ENCODE data around the gene PHOX2B. TPM values are rescaled to one million over a fixed set of nuclear protein-coding genes. Genes with fewer than 3 reads are reported as not detected.
"Not testable (repeated sequence)": the region's sequence is repeated elsewhere in the genome, so short reads cannot be mapped to it uniquely, and the experiment has no call there.

PHOX2B gene
- total RNA-seq, 1 donor from 2014 or later: not detected

GRCh38 chr4:41714364-41715000 lies 34.0 kb downstream of the PHOX2B start:
- no peaks in the 10 kb centered on the region for H3K27me3 ChIP-seq (ENCODE audit: insufficient read depth, low read length)
- no peak overlapping the region for H2AFZ ChIP-seq (ENCODE audit: low read depth, low read length)
- peaks cover 13% of the 10 kb centered on the region for H3K4me1 Mint-ChIP-seq (ENCODE audit: low read depth, unreplicated experiment)
- FAIRE-seq (no peak), DNase-seq (ENCODE audit: low read depth) (no peak)
- no peaks in the 10 kb centered on the region for H3K4me1 ChIP-seq (ENCODE audit: insufficient read depth, low read length)
- no peaks in the 10 kb centered on the region for H3K9me3 ChIP-seq (ENCODE audit: insufficient read depth, low read depth, low read length)
- no peak overlapping the region for H3K27ac ChIP-seq (ENCODE audit: low read depth, low read length)
- H3K9me3 Mint-ChIP-seq (ENCODE audit: unreplicated experiment): no peaks in the 10 kb centered on the region
- no peak overlapping the region for H3K4me2 ChIP-seq (ENCODE audit: low read length)
- no peak overlapping the region for H3K4me3 Mint-ChIP-seq (ENCODE audit: unreplicated experiment)
- H3K4me3 ChIP-seq (ENCODE audit: insufficient read depth, low read depth, low read length): no peak overlapping the region
- no peaks in the 10 kb centered on the region for H3K36me3 ChIP-seq (ENCODE audit: insufficient read depth, low read length)
- H3K27me3 Mint-ChIP-seq (ENCODE audit: low read depth, unreplicated experiment): peaks cover 2% of the 10 kb centered on the region
- TF ChIP-seq EZH2 (IDR thresholded peaks at IDR 0.05; ENCODE audit: insufficient read depth, low read length) (no peak), CTCF (IDR thresholded peaks at IDR 0.05; ENCODE audit: insufficient read depth, low read depth, low read length) (no peak)
- H3K36me3 Mint-ChIP-seq (ENCODE audit: low read depth, unreplicated experiment): no peaks in the 10 kb centered on the region
- no peaks in the 10 kb centered on the region for H4K20me1 ChIP-seq (ENCODE audit: insufficient read depth, low read length)
- H3K79me2 ChIP-seq (ENCODE audit: insufficient read depth, low read length): no peaks in the 10 kb centered on the region
- no peak overlapping the region for H3K27ac Mint-ChIP-seq (ENCODE audit: unreplicated experiment)
- no peak overlapping the region for H3K9ac ChIP-seq (ENCODE audit: low read length)

GRCh38 chr4:41713768-41714167 lies 34.8 kb downstream of the PHOX2B start:
- H3K27ac ChIP-seq (ENCODE audit: low read depth, low read length): no peak overlapping the region
- no peak for FAIRE-seq
- H3K36me3 ChIP-seq (ENCODE audit: insufficient read depth, low read length): no peaks in the 10 kb centered on the region
- H2AFZ ChIP-seq (ENCODE audit: low read depth, low read length): no peak overlapping the region
- no peak for DNase-seq (ENCODE audit: low read depth)
- Mint-ChIP-seq H3K9me3 (ENCODE audit: unreplicated experiment) (no peaks in the 10 kb centered on the region), H3K4me3 (ENCODE audit: unreplicated experiment) (no peak overlapping the region), H3K36me3 (ENCODE audit: low read depth, unreplicated experiment) (no peaks in the 10 kb centered on the region), H3K27me3 (ENCODE audit: low read depth, unreplicated experiment) (peaks cover 2% of the 10 kb centered on the region), H3K27ac (ENCODE audit: unreplicated experiment) (no peak overlapping the region), H3K4me1 (ENCODE audit: low read depth, unreplicated experiment) (peaks cover 8% of the 10 kb centered on the region)
- no peaks in the 10 kb centered on the region for H4K20me1 ChIP-seq (ENCODE audit: insufficient read depth, low read length)
- TF ChIP-seq EZH2 (IDR thresholded peaks at IDR 0.05; ENCODE audit: insufficient read depth, low read length): no peak
- TF ChIP-seq CTCF (IDR thresholded peaks at IDR 0.05; ENCODE audit: insufficient read depth, low read depth, low read length): no peak
- H3K9ac ChIP-seq (ENCODE audit: low read length): no peak overlapping the region
- no peak overlapping the region for H3K4me3 ChIP-seq (ENCODE audit: insufficient read depth, low read depth, low read length)
- H3K9me3 ChIP-seq (ENCODE audit: insufficient read depth, low read depth, low read length): no peaks in the 10 kb centered on the region
- no peaks in the 10 kb centered on the region for H3K79me2 ChIP-seq (ENCODE audit: insufficient read depth, low read length)
- H3K4me1 ChIP-seq (ENCODE audit: insufficient read depth, low read length): no peaks in the 10 kb centered on the region
- H3K4me2 ChIP-seq (ENCODE audit: low read length): no peak overlapping the region
- H3K27me3 ChIP-seq (ENCODE audit: insufficient read depth, low read length): no peaks in the 10 kb centered on the region

GRCh38 chr4:41712425-41712824 lies 36.1 kb downstream of the PHOX2B start:
- Histone ChIP-seq H3K27me3 (ENCODE audit: insufficient read depth, low read length) (no peaks in the 10 kb centered on the region), H3K4me1 (ENCODE audit: insufficient read depth, low read length) (no peaks in the 10 kb centered on the region), H4K20me1 (ENCODE audit: insufficient read depth, low read length) (no peaks in the 10 kb centered on the region), H3K4me2 (ENCODE audit: low read length) (no peak overlapping the region), H3K4me3 (ENCODE audit: insufficient read depth, low read depth, low read length) (no peak overlapping the region), H3K9me3 (ENCODE audit: insufficient read depth, low read depth, low read length) (no peaks in the 10 kb centered on the region), H3K36me3 (ENCODE audit: insufficient read depth, low read length) (no peaks in the 10 kb centered on the region), H3K79me2 (ENCODE audit: insufficient read depth, low read length) (no peaks in the 10 kb centered on the region), H3K27ac (ENCODE audit: low read depth, low read length) (no peak overlapping the region), H2AFZ (ENCODE audit: low read depth, low read length) (no peak overlapping the region), H3K9ac (ENCODE audit: low read length) (no peak overlapping the region)
- FAIRE-seq: no peak
- peaks cover 3% of the 10 kb centered on the region for H3K27me3 Mint-ChIP-seq (ENCODE audit: low read depth, unreplicated experiment)
- no peak for TF ChIP-seq CTCF (IDR thresholded peaks at IDR 0.05; ENCODE audit: insufficient read depth, low read depth, low read length)
- no peak for TF ChIP-seq EZH2 (IDR thresholded peaks at IDR 0.05; ENCODE audit: insufficient read depth, low read length)
- H3K27ac Mint-ChIP-seq (ENCODE audit: unreplicated experiment): no peak overlapping the region
- no peaks in the 10 kb centered on the region for H3K36me3 Mint-ChIP-seq (ENCODE audit: low read depth, unreplicated experiment)
- H3K9me3 Mint-ChIP-seq (ENCODE audit: unreplicated experiment): no peaks in the 10 kb centered on the region
- H3K4me3 Mint-ChIP-seq (ENCODE audit: unreplicated experiment): no peak overlapping the region
- peaks cover 5% of the 10 kb centered on the region for H3K4me1 Mint-ChIP-seq (ENCODE audit: low read depth, unreplicated experiment)
- DNase-seq (ENCODE audit: low read depth): no peak

- H4K20me1 ChIP-seq (ENCODE audit: insufficient read depth, low read length); H3K9me3 Mint-ChIP-seq (ENCODE audit: unreplicated experiment); H3K4me3 Mint-ChIP-seq (ENCODE audit: unreplicated experiment); H3K36me3 Mint-ChIP-seq (ENCODE audit: low read depth, unreplicated experiment); H3K27me3 Mint-ChIP-seq (ENCODE audit: low read depth, unreplicated experiment); H2AFZ ChIP-seq (ENCODE audit: low read depth, low read length); H3K9ac ChIP-seq (ENCODE audit: low read length); H3K27ac ChIP-seq (ENCODE audit: low read depth, low read length); FAIRE-seq; H3K27ac Mint-ChIP-seq (ENCODE audit: unreplicated experiment); H3K4me1 Mint-ChIP-seq (ENCODE audit: low read depth, unreplicated experiment); H3K9me3 ChIP-seq (ENCODE audit: insufficient read depth, low read depth, low read length); H3K79me2 ChIP-seq (ENCODE audit: insufficient read depth, low read length); H3K4me1 ChIP-seq (ENCODE audit: insufficient read depth, low read length); H3K36me3 ChIP-seq (ENCODE audit: insufficient read depth, low read length); H3K4me3 ChIP-seq (ENCODE audit: insufficient read depth, low read depth, low read length); H3K27me3 ChIP-seq (ENCODE audit: insufficient read depth, low read length); DNase-seq (ENCODE audit: low read depth); H3K4me2 ChIP-seq (ENCODE audit: low read length): not testable (repeated sequence)
Observed at GRCh38 chr4:41711654-41712053, 36.9 kb downstream of the PHOX2B start.

All from astrocyte (in vitro differentiated cells and primary cell).